B cell (primary cell): ENCODE data around the gene RCAN3. TPM values are rescaled to one million over a fixed set of nuclear protein-coding genes. Genes with fewer than 3 reads are reported as not detected.

Source experiments
- ATAC-seq: fragments of 200-7000 bp; cut with Tn5 transposase; one replicate; pipeline ENCODE4 v1.10.0; 2021; ENCODE audit warnings: low read depth, mild to moderate bottlenecking, moderate number of reproducible peaks, moderate library complexity
- CTCF ChIA-PET: fragments of 350-600 bp; sonication (Branson Sonifier 250); formaldehyde crosslinking; loops from one replicate; lab custom pipeline; 2021; ENCODE audit warnings: antibody characterized with exemption, inconsistent platforms; lab: Charles Lee
- POLR2A ChIA-PET: fragments of 350-600 bp; sonication (Branson Sonifier 250); formaldehyde crosslinking; loops from one replicate; lab custom pipeline; 2021; ENCODE audit warnings: antibody characterized with exemption; lab: Charles Lee
- DNase-seq: peaks from one replicate; pipeline ENCODE4 v3.0.0; 2013
- H2AFZ ChIP-seq: 2 replicates; pipeline ENCODE4 v1.6.1; 2012; ENCODE audit warnings: mild to moderate bottlenecking, low read depth, low read length; ENCODE audit not compliant: insufficient read depth, poor library complexity, severe bottlenecking
- H3K27ac ChIP-seq, 2 donors: 1 replicate in 1 of 2; 2 replicates in 1 of 2; pipeline ENCODE4 v1.5.1; 2012 to 2013; ENCODE audit warnings: low read length in 2 of 2, mild to moderate bottlenecking in 2 of 2, moderate library complexity in 1 of 2
- H3K27me3 ChIP-seq, 4 experiments: fragments of 200-600 bp in 1 of 4; sonication (generic) in 1 of 4; replicated peaks in 1 of 4; 1 replicate in 2 of 4; 2 replicates in 2 of 4; pipeline versions ENCODE4 v1.6.1 to v1.7.0; 2013 to 2016; ENCODE audit warnings: low read length in 3 of 4, mild to moderate bottlenecking in 2 of 4, mixed read lengths in 1 of 4, moderate library complexity in 1 of 4; ENCODE audit not compliant: insufficient read depth in 4 of 4, control insufficient read depth in 3 of 4; ENCODE audit errors: control extremely low read depth in 1 of 4
- H3K36me3 ChIP-seq, 2 experiments: replicated peaks in 1 of 2; 1 replicate in 1 of 2; 2 replicates in 1 of 2; pipeline versions ENCODE4 v1.6.1 to v1.7.1; 2013; ENCODE audit warnings: low read length in 1 of 2; ENCODE audit not compliant: insufficient read depth in 2 of 2, control insufficient read depth in 1 of 2; ENCODE audit errors: control extremely low read depth in 1 of 2, extremely low read depth in 1 of 2
- H3K4me1 ChIP-seq, 2 donors: fragments of 200-600 bp in 1 of 2; sonication (generic) in 1 of 2; 1 replicate in 1 of 2; 2 replicates in 1 of 2; pipeline versions ENCODE4 v1.5.1 to v1.6.1; 2013 to 2017; ENCODE audit warnings: low read length in 2 of 2; ENCODE audit not compliant: control insufficient read depth in 2 of 2, insufficient read depth in 2 of 2
- H3K4me2 ChIP-seq: replicated peaks from 2 replicates; pipeline ENCODE3; 2012; ENCODE audit warnings: mild to moderate bottlenecking, low read depth, low read length; ENCODE audit not compliant: poor library complexity, severe bottlenecking
- H3K4me3 ChIP-seq, 5 experiments: fragments of 200-600 bp in 1 of 5; sonication (generic) in 1 of 5; 1 replicate in 3 of 5; 2 replicates in 2 of 5; pipeline versions ENCODE4 v1.5.1 to v1.7.0; 2011 to 2016; ENCODE audit warnings: low read length in 4 of 5, mild to moderate bottlenecking in 4 of 5, low read depth in 2 of 5, control low read depth in 1 of 5, moderate library complexity in 1 of 5; ENCODE audit not compliant: insufficient read depth in 1 of 5; ENCODE audit errors: control extremely low read depth in 1 of 5, extremely low read depth in 1 of 5
- H3K79me2 ChIP-seq: fragments of 200-600 bp; sonication (generic); one replicate; pipeline ENCODE4 v1.6.0; 2016; ENCODE audit warnings: low read length; ENCODE audit not compliant: control insufficient read depth, insufficient read depth
- H3K9ac ChIP-seq: fragments of 200-600 bp; sonication (generic); 2 replicates; pipeline ENCODE4 v1.6.1; 2017; ENCODE audit warnings: mild to moderate bottlenecking, low read length, moderate library complexity
- H3K9me3 ChIP-seq, 3 donors: one replicate each; pipeline versions ENCODE4 v1.6.1 to v1.7.1; 2013; ENCODE audit warnings: low read length in 2 of 3; ENCODE audit not compliant: control insufficient read depth in 2 of 3, insufficient read depth in 1 of 3; ENCODE audit errors: control extremely low read depth in 1 of 3
- H4K20me1 ChIP-seq: 2 replicates; pipeline ENCODE4 v1.6.0; 2012; ENCODE audit warnings: mild to moderate bottlenecking, low read length; ENCODE audit not compliant: insufficient read depth, control insufficient read depth, poor library complexity, severe bottlenecking
- H3K27ac Mint-ChIP-seq: one replicate; pipeline ENCODE4 v1.8.0; 2021; ENCODE audit warnings: mixed read lengths
- H3K27me3 Mint-ChIP-seq: one replicate; pipeline ENCODE4 v1.8.0; 2021; ENCODE audit warnings: mixed read lengths
- H3K4me1 Mint-ChIP-seq: one replicate; pipeline ENCODE4 v1.8.0; 2021; ENCODE audit warnings: mixed read lengths
- H3K4me3 Mint-ChIP-seq: one replicate; pipeline ENCODE4 v1.8.0; 2021; ENCODE audit warnings: mixed read lengths
- H3K9me3 Mint-ChIP-seq: one replicate; pipeline ENCODE4 v1.8.0; 2022; ENCODE audit warnings: mixed read lengths; ENCODE audit not compliant: insufficient read depth
- CTCF ChIP-seq: fragments of 200-600 bp; IDR thresholded peaks from one replicate; pipeline ENCODE4 v1.8.0; 2022; ENCODE audit warnings: antibody characterized with exemption, mild to moderate bottlenecking
- EZH2 ChIP-seq: IDR thresholded peaks from 2 replicates; pipeline ENCODE4 v1.6.1; 2012; ENCODE audit warnings: borderline replicate concordance, low read depth, mild to moderate bottlenecking, moderate library complexity, low read length; ENCODE audit not compliant: insufficient read depth, poor library complexity, severe bottlenecking
- WGBS: methylation state at CpG from one replicate; pipeline ENCODE4 v1.1.5; 2013; ENCODE audit warnings: missing lambda C conversion rate; ENCODE audit not compliant: insufficient coverage; 5-methylcytosine and 5-hydroxymethylcytosine counted together
- intact Hi-C: fragments of 100-400 bp; cut with micrococcal nuclease; formaldehyde crosslinking; loops from one replicate; pipeline ENCODE4 v1.10.0; 2022
- polyA plus RNA-seq: library from polyadenylated mRNA; depleted of rRNA; stranded (reverse); fragments of >200 nt; gene quantifications from 2 replicates; pipeline ENCODE4 v1.2.3, GENCODE V29; 2012
- total RNA-seq, 2 donors: library from RNA; stranded (reverse); fragments of 120-200 nt in 1 of 2; gene quantifications; 1 replicate in 1 of 2; 2 replicates in 1 of 2; pipeline versions ENCODE4 v1.2.3 to v1.2.4, GENCODE V29; 2013 to 2022

RCAN3 gene
- total and polyA plus RNA-seq, 2 donors (not counting 1 experiment from before 2014, with no cell fraction given): 19.3 to 37.3 TPM

DNA sequence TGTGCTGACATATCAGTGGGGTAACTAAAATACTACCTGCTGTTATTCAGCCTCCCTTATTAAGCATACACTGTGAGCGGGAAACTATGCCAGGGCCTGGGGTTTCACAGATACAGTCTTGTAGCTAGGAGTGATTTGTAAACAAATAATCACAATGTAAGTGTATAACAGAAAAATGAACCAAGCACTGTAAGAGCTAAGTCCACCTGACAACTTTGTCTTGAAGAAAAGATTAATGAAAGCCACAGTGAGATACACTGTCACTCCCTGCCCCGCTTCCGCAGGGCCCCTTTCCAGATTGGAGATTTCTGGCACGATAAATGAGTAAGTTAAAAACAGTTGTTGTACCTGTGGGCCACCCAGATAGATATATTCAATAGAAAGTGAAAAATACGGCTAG lies 4.8 kb downstream of the RCAN3 start:
- ATAC-seq (no peak), DNase-seq (no peak)
- no peaks in the 10 kb centered on the region for H3K9me3 ChIP-seq
- no peaks in the 10 kb centered on the region for H3K27me3 Mint-ChIP-seq
- no peaks in the 10 kb centered on the region for H3K9me3 Mint-ChIP-seq
- POLR2A ChIA-PET: no interaction called here
- H3K9ac ChIP-seq: no peak overlapping the region
- H3K36me3 ChIP-seq: peaks cover 0 to 4% of the 10 kb centered on the region in 2 experiments
- H2AFZ ChIP-seq: no peak overlapping the region
- no peak overlapping the region for H3K4me3 ChIP-seq
- H3K4me2 ChIP-seq: no peak overlapping the region
- intact Hi-C loops: no loop called here
- peak overlapping the region; percentile 17 for H3K4me3 Mint-ChIP-seq
- TF ChIP-seq EZH2 (no peak), CTCF (no peak)
- peak overlapping the region; percentile 8 for H3K27ac Mint-ChIP-seq
- H3K4me1 ChIP-seq: peaks cover 26 to 29% of the 10 kb centered on the region in 2 donors
- 100% methylated on average over 1 of the region's 5 CpGs for WGBS
- peaks cover 91% of the 10 kb centered on the region for H3K79me2 ChIP-seq
- H3K27me3 ChIP-seq: no peaks in the 10 kb centered on the region
- peaks cover 16% of the 10 kb centered on the region for H4K20me1 ChIP-seq
- peaks cover 46% of the 10 kb centered on the region for H3K4me1 Mint-ChIP-seq
- peak overlapping the region in 1 of 2 donors; percentile 45 for H3K27ac ChIP-seq
- CTCF ChIA-PET: no interaction called here

- ATAC-seq (no peak), DNase-seq (no peak)
- no peak overlapping the region for H3K9ac ChIP-seq
- ChIA-PET POLR2A (interaction anchor here (0.6 kb wide), 1 partner anchor 314 kb away, joined by 6 read pairs; no protein-coding TSS in a partner anchor), CTCF (no interaction called here)
- Mint-ChIP-seq H3K27ac (no peak overlapping the region), H3K27me3 (no peaks in the 10 kb centered on the region), H3K4me3 (no peak overlapping the region), H3K9me3 (no peaks in the 10 kb centered on the region), H3K4me1 (peaks cover 43% of the 10 kb centered on the region)
- no peak overlapping the region for H2AFZ ChIP-seq
- peaks cover 19 to 24% of the 10 kb centered on the region in 2 donors for H3K4me1 ChIP-seq
- 100% methylated on average over 1 of the region's 5 CpGs for WGBS
- no peak overlapping the region for H3K27ac ChIP-seq
- intact Hi-C loops: no loop called here
- H3K4me2 ChIP-seq: no peak overlapping the region
- TF ChIP-seq EZH2 (no peak), CTCF (no peak)
- peaks cover 19% of the 10 kb centered on the region for H4K20me1 ChIP-seq
- H3K79me2 ChIP-seq: peaks cover 91% of the 10 kb centered on the region
- no peaks in the 10 kb centered on the region for H3K27me3 ChIP-seq
- no peaks in the 10 kb centered on the region for H3K9me3 ChIP-seq
- peaks cover 0 to 6% of the 10 kb centered on the region in 2 experiments for H3K36me3 ChIP-seq
- no peak overlapping the region for H3K4me3 ChIP-seq
Measured at GRCh38 chr1:24508911-24509310, 6.3 kb downstream of the RCAN3 start.
